HepG2 (cell line): ENCODE results near the gene ALDH7A1. TPM values are rescaled to one million over a fixed set of nuclear protein-coding genes. Genes with fewer than 3 reads are reported as not detected.

Source experiments
- EP300 ChIP-seq, 3 experiments: sonication (generic) in 1 of 3; formaldehyde crosslinking in 1 of 3; IDR thresholded peaks; 2 replicates each; pipeline versions ENCODE4 v1.5.1 to v1.6.1; 2011 to 2020; ENCODE audit warnings: low read depth in 2 of 3, low read length in 2 of 3, borderline replicate concordance in 1 of 3, improper control_type of control experiment in 1 of 3, mild to moderate bottlenecking in 1 of 3, missing genetic modification reagents in 1 of 3, moderate library complexity in 1 of 3
- HDAC2 ChIP-seq: sonication (generic); formaldehyde crosslinking; IDR thresholded peaks from 2 replicates; pipeline ENCODE4 v1.4.0; 2020; ENCODE audit warnings: missing genetic modification reagents
- HIVEP1 ChIP-seq: sonication (generic); formaldehyde crosslinking; IDR thresholded peaks from 2 replicates; pipeline ENCODE4 v1.4.0; 2020; ENCODE audit warnings: mild to moderate bottlenecking, missing genetic modification reagents
- IKZF4 ChIP-seq: sonication (generic); formaldehyde crosslinking; IDR thresholded peaks from 2 replicates; pipeline ENCODE4 v1.5.1; 2020; ENCODE audit warnings: borderline replicate concordance, mild to moderate bottlenecking, low read depth, missing genetic modification reagents; ENCODE audit errors: not compliant biosample characterization
- NONO ChIP-seq, 2 experiments: fragments of 450-650 bp in 1 of 2; sonication (generic) in 1 of 2; formaldehyde crosslinking in 1 of 2; IDR thresholded peaks in 1 of 2; conservative IDR thresholded peaks in 1 of 2; 2 replicates each; pipeline versions ENCODE4 v1.6.1 to v1.8.0; 2017 to 2022; ENCODE audit warnings: mild to moderate bottlenecking in 1 of 2, missing genetic modification reagents in 1 of 2, moderate library complexity in 1 of 2
- RBAK ChIP-seq: sonication (generic); formaldehyde crosslinking; IDR thresholded peaks from 2 replicates; pipeline ENCODE4 v1.5.1; 2020; ENCODE audit warnings: mild to moderate bottlenecking, missing genetic modification reagents
- SALL2 ChIP-seq: sonication (generic); formaldehyde crosslinking; IDR thresholded peaks from 2 replicates; pipeline ENCODE4 v1.8.1; 2023; ENCODE audit warnings: mild to moderate bottlenecking, missing genetic modification reagents, inconsistent platforms
- SUZ12 ChIP-seq: fragments of 150-350 bp; IDR thresholded peaks from 2 replicates; pipeline ENCODE4 v1.6.1; 2014; ENCODE audit warnings: low read depth, low read length
- TEAD2 ChIP-seq: sonication (generic); formaldehyde crosslinking; IDR thresholded peaks from 2 replicates; pipeline ENCODE4 v1.9.0; 2021; ENCODE audit warnings: missing genetic modification reagents
- polyA plus RNA-seq, 8 experiments: library from polyadenylated mRNA; depleted of rRNA in 3 of 8; stranded (reverse) in 7 of 8; unstranded in 1 of 8; fragments of >200 nt; fragmentation: Illumina TruSeq in 4 of 8; extraction: Trizol in 4 of 8; gene quantifications; 2 replicates each; pipeline versions ENCODE4 v1.2.1 to v1.2.3, GENCODE V29; 2011 to 2016; ENCODE audit warnings: low read depth in 4 of 8, missing spikeins in 1 of 8, mixed read lengths in 1 of 8; ENCODE audit not compliant: insufficient read depth in 1 of 8
- total RNA-seq, 5 experiments: library from RNA; depleted of rRNA; stranded (reverse); fragments of >200 nt; fragmentation: Illumina TruSeq; extraction: Trizol; gene quantifications; 2 replicates each; pipeline ENCODE4 v1.2.3, GENCODE V29; 2016; ENCODE audit warnings: low read depth in 1 of 5
- TF ChIP-seq, protein P1 (sequence below): sonication (generic); formaldehyde crosslinking; IDR thresholded peaks from 2 replicates; pipeline ENCODE4 v1.5.0; 2020; ENCODE audit warnings: mild to moderate bottlenecking, missing genetic modification reagents, borderline replicate concordance
- TF ChIP-seq, protein P2 (sequence below): sonication (generic); formaldehyde crosslinking; IDR thresholded peaks from 2 replicates; pipeline ENCODE4 v1.4.0; 2020; ENCODE audit warnings: missing genetic modification reagents
- TF ChIP-seq, protein P3 (sequence below): sonication (generic); formaldehyde crosslinking; IDR thresholded peaks from 2 replicates; pipeline ENCODE4 v1.9.0; 2021; ENCODE audit warnings: missing genetic modification reagents, borderline replicate concordance
- TF ChIP-seq, protein P4 (sequence below): IDR thresholded peaks from 2 replicates; pipeline ENCODE4 v1.6.1; 2018; ENCODE audit warnings: missing genetic modification reagents
- TF ChIP-seq, protein P5 (sequence below): sonication (generic); formaldehyde crosslinking; IDR thresholded peaks from 2 replicates; pipeline ENCODE4 v1.4.0; 2020; ENCODE audit warnings: mild to moderate bottlenecking, missing genetic modification reagents
- TF ChIP-seq, protein P6 (sequence below): sonication (generic); formaldehyde crosslinking; IDR thresholded peaks from 2 replicates; pipeline ENCODE4 v1.5.0; 2020; ENCODE audit warnings: missing genetic modification reagents, mild to moderate bottlenecking, borderline replicate concordance

Gene ALDH7A1
- total and polyA plus RNA-seq, 2 of the 13 experiments (the other 11 are each of a cell fraction or from before 2014, with no cell fraction given), result 69.0 to 100 TPM

DNA sequence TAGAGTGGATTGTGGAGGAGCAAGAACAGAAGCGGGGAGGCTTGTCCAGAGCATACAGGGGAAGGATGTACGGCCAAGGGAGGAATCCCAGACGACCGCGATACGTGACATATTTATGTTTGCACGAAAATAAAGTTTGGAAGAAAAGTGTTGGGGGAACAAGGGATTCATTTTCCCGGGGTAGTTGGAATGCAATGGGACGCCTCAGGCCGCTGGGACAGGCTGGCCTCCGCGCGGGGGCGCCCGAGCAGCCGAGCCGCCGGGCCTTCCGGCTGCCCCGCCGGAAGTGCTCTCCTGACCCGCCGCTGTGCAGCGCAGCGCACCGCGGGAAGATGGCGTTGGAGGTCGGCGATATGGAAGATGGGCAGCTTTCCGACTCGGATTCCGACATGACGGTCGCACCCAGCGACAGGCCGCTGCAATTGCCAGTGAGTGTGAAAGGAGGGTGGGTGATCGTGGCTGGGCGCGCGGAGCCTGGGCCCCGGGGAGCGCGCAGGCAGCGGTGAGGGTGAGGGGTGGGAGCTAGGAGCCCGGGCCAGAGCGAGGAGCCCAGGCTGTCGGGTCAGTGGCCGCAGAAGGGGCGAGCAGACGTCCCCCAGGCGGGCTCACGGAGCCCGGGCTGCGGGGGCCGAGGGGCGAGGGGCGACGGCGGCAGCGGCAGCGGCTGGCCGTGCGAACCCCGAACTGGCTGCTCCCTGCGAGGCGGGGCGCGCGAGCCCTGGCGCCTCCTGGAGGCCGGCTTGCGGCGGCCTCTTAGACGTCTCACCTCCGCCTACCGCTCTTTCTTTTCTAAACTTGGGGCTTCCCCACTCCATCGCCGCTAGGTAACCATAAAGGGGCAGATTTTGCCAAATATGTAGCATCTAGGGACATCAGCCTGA lies 5.9 kb upstream of the ALDH7A1 start, which contains the start of gene PHAX (continued):
- TF ChIP-seq, protein P1, sequence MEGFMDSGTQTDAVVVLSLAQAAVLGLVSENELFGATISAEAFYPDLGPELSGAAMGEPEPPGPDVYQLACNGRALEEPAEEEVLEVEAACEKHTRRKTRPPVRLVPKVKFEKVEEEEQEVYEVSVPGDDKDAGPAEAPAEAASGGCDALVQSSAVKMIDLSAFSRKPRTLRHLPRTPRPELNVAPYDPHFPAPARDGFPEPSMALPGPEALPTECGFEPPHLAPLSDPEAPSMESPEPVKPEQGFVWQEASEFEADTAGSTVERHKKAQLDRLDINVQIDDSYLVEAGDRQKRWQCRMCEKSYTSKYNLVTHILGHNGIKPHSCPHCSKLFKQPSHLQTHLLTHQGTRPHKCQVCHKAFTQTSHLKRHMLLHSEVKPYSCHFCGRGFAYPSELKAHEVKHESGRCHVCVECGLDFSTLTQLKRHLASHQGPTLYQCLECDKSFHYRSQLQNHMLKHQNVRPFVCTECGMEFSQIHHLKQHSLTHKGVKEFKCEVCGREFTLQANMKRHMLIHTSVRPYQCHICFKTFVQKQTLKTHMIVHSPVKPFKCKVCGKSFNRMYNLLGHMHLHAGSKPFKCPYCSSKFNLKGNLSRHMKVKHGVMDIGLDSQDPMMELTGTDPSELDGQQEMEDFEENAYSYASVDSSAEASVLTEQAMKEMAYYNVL (CRISPR knock-in tag), result peak; percentile 74; the same call in 1 of the 2 replicates
- TF ChIP-seq HIVEP1 (no peak; the same call in 1 of the 2 replicates), NONO (IDR thresholded peaks at IDR 0.05) (no peak), NONO (CRISPR knock-in tag; conservative IDR thresholded peaks at IDR 0.05) (peak; percentile 96), IKZF4 (no peak), SUZ12 (no peak), RBAK (CRISPR knock-in tag) (no peak), TEAD2 (CRISPR knock-in tag) (no peak), SALL2 (CRISPR knock-in tag) (0 out of 2 replicates have a peak, but pooled peaks have one; percentile 48), HDAC2 (CRISPR knock-in tag) (peak; percentile 64), EP300 (IDR thresholded peaks at IDR 0.05; ENCODE audit: low read depth in 2 of 2, low read length in 2 of 2) (no peak), EP300 (CRISPR knock-in tag; IDR thresholded peaks at IDR 0.05; ENCODE audit: borderline replicate concordance) (peak; percentile 55; the same call in 1 of the 2 replicates)
- TF ChIP-seq, protein P2, sequence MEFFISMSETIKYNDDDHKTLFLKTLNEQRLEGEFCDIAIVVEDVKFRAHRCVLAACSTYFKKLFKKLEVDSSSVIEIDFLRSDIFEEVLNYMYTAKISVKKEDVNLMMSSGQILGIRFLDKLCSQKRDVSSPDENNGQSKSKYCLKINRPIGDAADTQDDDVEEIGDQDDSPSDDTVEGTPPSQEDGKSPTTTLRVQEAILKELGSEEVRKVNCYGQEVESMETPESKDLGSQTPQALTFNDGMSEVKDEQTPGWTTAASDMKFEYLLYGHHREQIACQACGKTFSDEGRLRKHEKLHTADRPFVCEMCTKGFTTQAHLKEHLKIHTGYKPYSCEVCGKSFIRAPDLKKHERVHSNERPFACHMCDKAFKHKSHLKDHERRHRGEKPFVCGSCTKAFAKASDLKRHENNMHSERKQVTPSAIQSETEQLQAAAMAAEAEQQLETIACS (CRISPR knock-in tag), result no peak
- TF ChIP-seq, protein P3, sequence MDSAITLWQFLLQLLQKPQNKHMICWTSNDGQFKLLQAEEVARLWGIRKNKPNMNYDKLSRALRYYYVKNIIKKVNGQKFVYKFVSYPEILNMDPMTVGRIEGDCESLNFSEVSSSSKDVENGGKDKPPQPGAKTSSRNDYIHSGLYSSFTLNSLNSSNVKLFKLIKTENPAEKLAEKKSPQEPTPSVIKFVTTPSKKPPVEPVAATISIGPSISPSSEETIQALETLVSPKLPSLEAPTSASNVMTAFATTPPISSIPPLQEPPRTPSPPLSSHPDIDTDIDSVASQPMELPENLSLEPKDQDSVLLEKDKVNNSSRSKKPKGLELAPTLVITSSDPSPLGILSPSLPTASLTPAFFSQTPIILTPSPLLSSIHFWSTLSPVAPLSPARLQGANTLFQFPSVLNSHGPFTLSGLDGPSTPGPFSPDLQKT (CRISPR knock-in tag), result peak; percentile 62; the same call in 1 of the 2 replicates
- TF ChIP-seq, protein P4, sequence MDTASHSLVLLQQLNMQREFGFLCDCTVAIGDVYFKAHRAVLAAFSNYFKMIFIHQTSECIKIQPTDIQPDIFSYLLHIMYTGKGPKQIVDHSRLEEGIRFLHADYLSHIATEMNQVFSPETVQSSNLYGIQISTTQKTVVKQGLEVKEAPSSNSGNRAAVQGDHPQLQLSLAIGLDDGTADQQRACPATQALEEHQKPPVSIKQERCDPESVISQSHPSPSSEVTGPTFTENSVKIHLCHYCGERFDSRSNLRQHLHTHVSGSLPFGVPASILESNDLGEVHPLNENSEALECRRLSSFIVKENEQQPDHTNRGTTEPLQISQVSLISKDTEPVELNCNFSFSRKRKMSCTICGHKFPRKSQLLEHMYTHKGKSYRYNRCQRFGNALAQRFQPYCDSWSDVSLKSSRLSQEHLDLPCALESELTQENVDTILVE, result peak; percentile 53; the same call in 1 of the 2 replicates
- TF ChIP-seq, protein P5, sequence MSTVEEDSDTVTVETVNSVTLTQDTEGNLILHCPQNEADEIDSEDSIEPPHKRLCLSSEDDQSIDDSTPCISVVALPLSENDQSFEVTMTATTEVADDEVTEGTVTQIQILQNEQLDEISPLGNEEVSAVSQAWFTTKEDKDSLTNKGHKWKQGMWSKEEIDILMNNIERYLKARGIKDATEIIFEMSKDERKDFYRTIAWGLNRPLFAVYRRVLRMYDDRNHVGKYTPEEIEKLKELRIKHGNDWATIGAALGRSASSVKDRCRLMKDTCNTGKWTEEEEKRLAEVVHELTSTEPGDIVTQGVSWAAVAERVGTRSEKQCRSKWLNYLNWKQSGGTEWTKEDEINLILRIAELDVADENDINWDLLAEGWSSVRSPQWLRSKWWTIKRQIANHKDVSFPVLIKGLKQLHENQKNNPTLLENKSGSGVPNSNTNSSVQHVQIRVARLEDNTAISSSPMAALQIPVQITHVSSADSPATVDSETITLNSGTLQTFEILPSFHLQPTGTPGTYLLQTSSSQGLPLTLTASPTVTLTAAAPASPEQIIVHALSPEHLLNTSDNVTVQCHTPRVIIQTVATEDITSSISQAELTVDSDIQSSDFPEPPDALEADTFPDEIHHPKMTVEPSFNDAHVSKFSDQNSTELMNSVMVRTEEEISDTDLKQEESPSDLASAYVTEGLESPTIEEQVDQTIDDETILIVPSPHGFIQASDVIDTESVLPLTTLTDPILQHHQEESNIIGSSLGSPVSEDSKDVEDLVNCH, result no peak
- TF ChIP-seq, protein P6, sequence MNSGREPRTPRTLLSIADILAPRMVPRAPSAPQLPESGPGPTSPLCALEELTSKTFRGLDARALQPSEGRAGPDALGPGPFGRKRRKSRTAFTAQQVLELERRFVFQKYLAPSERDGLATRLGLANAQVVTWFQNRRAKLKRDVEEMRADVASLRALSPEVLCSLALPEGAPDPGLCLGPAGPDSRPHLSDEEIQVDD (CRISPR knock-in tag), result peak; percentile 61; the same call in 1 of the 2 replicates
